PC-3 (cell line): Measurements from ENCODE around the gene MRPL41. TPM values are rescaled to one million over a fixed set of nuclear protein-coding genes. Genes with fewer than 3 reads are reported as not detected.

ENCODE experiments used
- ATAC-seq: fragments of 200-7000 bp; cut with Tn5 transposase; 2 replicates; pipeline ENCODE4 v1.9.1; 2020; ENCODE audit warnings: mild to moderate bottlenecking, moderate library complexity
- BruUV-seq: library from RNA; stranded (reverse); fragments of 400-500 nt; replicated peaks from 2 replicates; lab custom pipeline; 2021; lab: Mats Ljungman, UMichigan
- CTCF ChIA-PET: fragments of 300-600 bp; sonication (Branson Sonifier 250); formaldehyde crosslinking; loops from one replicate; lab custom pipeline; 2022; ENCODE audit warnings: antibody characterized with exemption; lab: Charles Lee
- POLR2A ChIA-PET: fragments of 300-600 bp; sonication (Branson Sonifier 250); formaldehyde crosslinking; loops from one replicate; lab custom pipeline; 2022; ENCODE audit warnings: antibody characterized with exemption; ENCODE audit not compliant: unreplicated experiment; lab: Charles Lee
- DNase-seq: peaks from one replicate; pipeline ENCODE4 v3.0.0-alpha.2; 2015
- H2AFZ ChIP-seq: fragments of 300-600 bp; sonication (generic); 2 replicates; pipeline ENCODE4 v1.6.0; 2016; ENCODE audit warnings: antibody characterized with exemption, low read length
- H3F3A ChIP-seq: fragments of 300-600 bp; sonication (generic); one replicate; pipeline ENCODE4 v1.6.0; 2017; ENCODE audit warnings: antibody characterized with exemption, low read length, control low read depth, mild to moderate bottlenecking; ENCODE audit not compliant: unreplicated experiment
- H3K27ac ChIP-seq: fragments of 300-600 bp; sonication (generic); 2 replicates; pipeline ENCODE4 v1.5.1; 2016; ENCODE audit warnings: mild to moderate bottlenecking, low read length
- H3K27me3 ChIP-seq: fragments of 300-600 bp; sonication (generic); 2 replicates; pipeline ENCODE4 v1.6.1; 2016; ENCODE audit warnings: low read length, mixed read lengths
- H3K36me3 ChIP-seq: fragments of 300-600 bp; sonication (generic); 2 replicates; pipeline ENCODE4 v1.6.1; 2016; ENCODE audit warnings: low read depth, mixed run types, low read length, mixed read lengths
- H3K4me1 ChIP-seq: fragments of 300-600 bp; sonication (generic); 2 replicates; pipeline ENCODE4 v1.5.1; 2016; ENCODE audit warnings: low read length; ENCODE audit not compliant: insufficient read depth
- H3K4me2 ChIP-seq: fragments of 300-600 bp; sonication (generic); 2 replicates; pipeline ENCODE4 v1.6.0; 2016; ENCODE audit warnings: low read length
- H3K4me3 ChIP-seq: fragments of 300-600 bp; sonication (generic); 2 replicates; pipeline ENCODE4 v1.5.1; 2016; ENCODE audit warnings: mild to moderate bottlenecking, low read length, mixed read lengths
- H3K79me2 ChIP-seq: fragments of 300-600 bp; sonication (generic); 2 replicates; pipeline ENCODE4 v1.6.1; 2017; ENCODE audit warnings: low read length, mixed read lengths
- H3K9ac ChIP-seq: fragments of 300-600 bp; sonication (generic); 2 replicates; pipeline ENCODE4 v1.6.0; 2016; ENCODE audit warnings: mild to moderate bottlenecking, low read length
- H3K9me2 ChIP-seq: fragments of 300-600 bp; sonication (generic); replicated peaks from 2 replicates; pipeline ENCODE4 v1.6.1; 2016; ENCODE audit warnings: mixed run types, low read length, mixed read lengths
- H3K9me3 ChIP-seq: fragments of 300-600 bp; sonication (generic); 2 replicates; pipeline ENCODE4 v1.6.1; 2016; ENCODE audit warnings: low read length, mixed read lengths
- H4K20me1 ChIP-seq: fragments of 300-600 bp; sonication (generic); 2 replicates; pipeline ENCODE4 v1.6.1; 2016; ENCODE audit warnings: low read length, mixed read lengths
- CTCF ChIP-seq: fragments of 300-600 bp; sonication (generic); conservative IDR thresholded peaks from 2 replicates; pipeline ENCODE4 v1.5.1; 2017; ENCODE audit warnings: antibody characterized with exemption, low read depth, mild to moderate bottlenecking, low read length
- EZH2 ChIP-seq: fragments of 300-600 bp; sonication (generic); IDR thresholded peaks from one replicate; pipeline ENCODE4 v1.6.1; 2017; ENCODE audit warnings: antibody characterized with exemption, mild to moderate bottlenecking, low read length; ENCODE audit not compliant: unreplicated experiment
- EZH2phosphoT487 ChIP-seq: fragments of 300-600 bp; sonication (generic); IDR thresholded peaks from 2 replicates; pipeline ENCODE4 v1.6.1; 2018; ENCODE audit warnings: mild to moderate bottlenecking, antibody characterized with exemption, low read length, borderline replicate concordance
- intact Hi-C: fragments of 100-400 bp; cut with micrococcal nuclease; formaldehyde crosslinking; loops from 2 replicates; pipeline ENCODE4 v1.9.0; 2023
- total RNA-seq: library from RNA; depleted of rRNA; stranded (reverse); fragments of >200 nt; gene quantifications from 2 replicates; pipeline ENCODE4 v1.2.3, GENCODE V29; 2014

Gene MRPL41
- total RNA-seq, 1 experiment from 2014 or later: 159 TPM

- intact Hi-C loops: no loop called here
- Histone ChIP-seq H3K4me1 (peaks cover 12% of the 10 kb centered on the region; the same call in 1 of the 2 replicates), H3F3A (no peaks in the 10 kb centered on the region), H3K79me2 (peaks cover 41% of the 10 kb centered on the region), H3K36me3 (peaks cover 29% of the 10 kb centered on the region; the same call in 1 of the 2 replicates), H3K9me3 (no peaks in the 10 kb centered on the region), H3K9me2 (no peaks in the 10 kb centered on the region), H3K9ac (no peak overlapping the region), H4K20me1 (0 out of 2 replicates have a peak, but pooled peaks cover 5% of the 10 kb centered on the region), H2AFZ (no peak overlapping the region), H3K4me3 (no peak overlapping the region), H3K4me2 (no peak overlapping the region), H3K27me3 (no peaks in the 10 kb centered on the region), H3K27ac (no peak overlapping the region)
- POLR2A ChIA-PET: no interaction called here
- ATAC-seq: no peak
- DNase-seq: no peak
- no TSS peak for BruUV-seq
- TF ChIP-seq EZH2phosphoT487: no peak
- no peak for TF ChIP-seq CTCF
- no peak for TF ChIP-seq EZH2
- CTCF ChIA-PET: no interaction called here
These were observed 23.7 kb downstream of the MRPL41 start for GRCh38 chr9:137575364-137575715.

- peaks cover 29% of the 10 kb centered on the region; the same call in 1 of the 2 replicates for H3K36me3 ChIP-seq
- no peak overlapping the region for H2AFZ ChIP-seq
- 0 out of 2 replicates have a peak, but pooled peaks cover 5% of the 10 kb centered on the region for H4K20me1 ChIP-seq
- DNase-seq (no peak), ATAC-seq (no peak)
- peaks cover 41% of the 10 kb centered on the region for H3K79me2 ChIP-seq
- POLR2A ChIA-PET: no interaction called here
- no peaks in the 10 kb centered on the region for H3F3A ChIP-seq
- H3K9ac ChIP-seq: no peak overlapping the region
- no peak; the same call in 1 of the 2 replicates for TF ChIP-seq CTCF
- no peak for TF ChIP-seq EZH2phosphoT487
- TF ChIP-seq EZH2: no peak
- peaks cover 12% of the 10 kb centered on the region; the same call in 1 of the 2 replicates for H3K4me1 ChIP-seq
- H3K9me3 ChIP-seq: no peaks in the 10 kb centered on the region
- CTCF ChIA-PET: no interaction called here
- intact Hi-C loops: no loop called here
- BruUV-seq: no TSS peak
- H3K4me2 ChIP-seq: no peak overlapping the region
- H3K4me3 ChIP-seq: no peak overlapping the region
- H3K27ac ChIP-seq: no peak overlapping the region
- H3K9me2 ChIP-seq: no peaks in the 10 kb centered on the region
- no peaks in the 10 kb centered on the region for H3K27me3 ChIP-seq
These were observed 24.2 kb downstream of the MRPL41 start for GRCh38 chr9:137575716-137576411.
